HepG2 (cell line): ENCODE results near the gene ADGRG6. TPM values are rescaled to one million over a fixed set of nuclear protein-coding genes. Genes with fewer than 3 reads are reported as not detected.

Source experiments
- ATAC-seq: fragments of 200-7000 bp; cut with Tn5 transposase; 3 replicates; pipeline ENCODE4 v1.9.1; 2020; ENCODE audit warnings: mild to moderate bottlenecking, moderate library complexity
- BruUV-seq: library from RNA; stranded (reverse); fragments of 400-500 nt; replicated peaks from 2 replicates; lab custom pipeline; 2021; lab: Mats Ljungman, UMichigan
- CTCF ChIA-PET: fragments of 300-600 bp; formaldehyde crosslinking; extraction: SDS; loops from one replicate; lab custom pipeline; 2021; ENCODE audit warnings: low total read pairs, inconsistent platforms, low intra/inter-chr PET ratio; lab: Yijun Ruan, JAX
- POLR2A ChIA-PET: fragments of 350-600 bp; sonication (Branson Sonifier 250); formaldehyde crosslinking; loops from one replicate; lab custom pipeline; 2020; ENCODE audit warnings: antibody characterized with exemption, inconsistent platforms; lab: Yijun Ruan, JAX
- DNase-seq: peaks from one replicate; pipeline ENCODE4 v3.0.0-alpha.2; 2015; ENCODE audit warnings: low spot score
- FAIRE-seq: peaks from 3 replicates; lab custom pipeline; 2011; peaks lifted over from hg19 to GRCh38; lab: Jason Lieb, UNC
- H2AFZ ChIP-seq: one replicate; pipeline ENCODE4 v1.6.1; 2011; ENCODE audit warnings: low read length, inconsistent platforms
- H3K27ac ChIP-seq: fragments of 300-600 bp; 3 replicates; pipeline ENCODE4 v1.8.0; 2011; ENCODE audit warnings: mixed run types, mild to moderate bottlenecking, mixed read lengths, low read length, inconsistent platforms; ENCODE audit not compliant: insufficient read depth; ENCODE audit errors: extremely low read length
- H3K27me3 ChIP-seq, 2 experiments: fragments of 200-600 bp in 1 of 2; 2 replicates in 1 of 2; 3 replicates in 1 of 2; pipeline versions ENCODE4 v1.6.0 to v1.8.0; 2011; ENCODE audit warnings: low read length in 2 of 2, mild to moderate bottlenecking in 2 of 2, moderate library complexity in 2 of 2, inconsistent platforms in 1 of 2; ENCODE audit not compliant: insufficient read depth in 2 of 2, control insufficient read depth in 1 of 2
- H3K36me3 ChIP-seq, 2 experiments: fragments of 200-600 bp in 1 of 2; replicated peaks in 1 of 2; 2 replicates in 1 of 2; 3 replicates in 1 of 2; pipeline versions ENCODE4 v1.5.1 to v1.8.0; 2011; ENCODE audit warnings: low read length in 2 of 2, inconsistent platforms in 1 of 2; ENCODE audit not compliant: insufficient read depth in 2 of 2, control insufficient read depth in 1 of 2
- H3K4me1 ChIP-seq: 2 replicates; pipeline ENCODE4 v1.5.1; 2012; ENCODE audit warnings: low read length, inconsistent platforms; ENCODE audit not compliant: insufficient read depth
- H3K4me2 ChIP-seq: 2 replicates; pipeline ENCODE4 v1.6.0; 2011; ENCODE audit warnings: low read depth, low read length, inconsistent platforms
- H3K4me3 ChIP-seq, 3 experiments: fragments of 200-600 bp in 1 of 3; sonication (generic), shearing (Covaris generic) in 1 of 3; replicated peaks in 1 of 3; 2 replicates each; pipeline ENCODE4 v1.5.1; 2011 to 2016; ENCODE audit warnings: low read length in 3 of 3, inconsistent platforms in 2 of 3, low read depth in 2 of 3, mild to moderate bottlenecking in 2 of 3, control low read depth in 1 of 3, mixed read lengths in 1 of 3; ENCODE audit not compliant: insufficient read depth in 1 of 3
- H3K79me2 ChIP-seq: one replicate; pipeline ENCODE4 v1.6.1; 2011; ENCODE audit warnings: low read length, inconsistent platforms; ENCODE audit not compliant: insufficient read depth
- H3K9ac ChIP-seq: 2 replicates; pipeline ENCODE4 v1.6.0; 2011; ENCODE audit warnings: mild to moderate bottlenecking, low read depth, low read length, inconsistent platforms; ENCODE audit not compliant: insufficient read depth
- H3K9me3 ChIP-seq: 2 replicates; pipeline ENCODE4 v1.5.1; 2012; ENCODE audit warnings: mild to moderate bottlenecking, low read length
- H4K20me1 ChIP-seq: 2 replicates; pipeline ENCODE4 v1.6.0; 2011; ENCODE audit warnings: inconsistent platforms, mild to moderate bottlenecking, low read length, moderate library complexity; ENCODE audit not compliant: insufficient read depth
- FOXA1 ChIP-seq, 2 experiments: fragments of 450-650 bp in 1 of 2; sonication (generic) in 1 of 2; formaldehyde crosslinking in 1 of 2; IDR thresholded peaks; 2 replicates each; pipeline versions ENCODE4 v1.4.0 to v1.6.1; 2016 to 2020; ENCODE audit warnings: missing genetic modification reagents in 1 of 2
- KLF6 ChIP-seq: IDR thresholded peaks from 2 replicates; pipeline ENCODE4 v1.8.0; 2016; ENCODE audit warnings: missing biosample characterization, missing genetic modification reagents
- MXD4 ChIP-seq: IDR thresholded peaks from 2 replicates; pipeline ENCODE4 v1.6.1; 2016; ENCODE audit warnings: mild to moderate bottlenecking, missing biosample characterization, missing genetic modification reagents
- PHF21A ChIP-seq: sonication (generic); formaldehyde crosslinking; IDR thresholded peaks from 2 replicates; pipeline ENCODE4 v1.5.0; 2020; ENCODE audit warnings: mild to moderate bottlenecking, missing genetic modification reagents
- POGZ ChIP-seq: sonication (generic); formaldehyde crosslinking; IDR thresholded peaks from 2 replicates; pipeline ENCODE4 v1.4.0; 2020; ENCODE audit warnings: mild to moderate bottlenecking, missing genetic modification reagents
- RELA ChIP-seq: sonication (generic); formaldehyde crosslinking; IDR thresholded peaks from 2 replicates; pipeline ENCODE4 v1.4.0; 2020; ENCODE audit warnings: missing genetic modification reagents
- SOX13 ChIP-seq, 3 experiments: fragments of 450-650 bp in 1 of 3; sonication (generic) in 1 of 3; formaldehyde crosslinking in 1 of 3; IDR thresholded peaks in 2 of 3; conservative IDR thresholded peaks in 1 of 3; 2 replicates each; pipeline versions ENCODE4 v1.5.0 to v1.6.1; 2016 to 2020; ENCODE audit warnings: antibody characterized with exemption in 1 of 3, mild to moderate bottlenecking in 1 of 3, missing compliant biosample characterization in 1 of 3, missing genetic modification reagents in 1 of 3, moderate library complexity in 1 of 3
- SOX6 ChIP-seq, 2 experiments: fragments of 450-650 bp in 1 of 2; sonication (generic) in 1 of 2; formaldehyde crosslinking in 1 of 2; IDR thresholded peaks; 2 replicates each; pipeline versions ENCODE4 v1.4.0 to v1.6.1; 2017 to 2020; ENCODE audit warnings: antibody characterized with exemption in 1 of 2, mild to moderate bottlenecking in 1 of 2, missing genetic modification reagents in 1 of 2
- SRF ChIP-seq: IDR thresholded peaks from 2 replicates; pipeline ENCODE4 v1.6.1; 2011; ENCODE audit warnings: mild to moderate bottlenecking, low read depth, low read length, moderate library complexity
- ZNF180 ChIP-seq: sonication (generic); formaldehyde crosslinking; IDR thresholded peaks from 2 replicates; pipeline ENCODE4 v1.4.0; 2020; ENCODE audit warnings: low read depth, missing genetic modification reagents, borderline replicate concordance
- ZNF557 ChIP-seq: sonication (generic); formaldehyde crosslinking; IDR thresholded peaks from 2 replicates; pipeline ENCODE4 v1.4.0; 2020; ENCODE audit warnings: missing genetic modification reagents
- ZNF776 ChIP-seq: sonication (generic); formaldehyde crosslinking; IDR thresholded peaks from 2 replicates; pipeline ENCODE4 v1.4.0; 2020; ENCODE audit warnings: mild to moderate bottlenecking, missing genetic modification reagents
- ZNF780A ChIP-seq: sonication (generic); formaldehyde crosslinking; IDR thresholded peaks from 2 replicates; pipeline ENCODE4 v1.8.0; 2022; ENCODE audit warnings: mild to moderate bottlenecking, missing genetic modification reagents, moderate library complexity
- WGBS: methylation state at CpG from one replicate; pipeline ENCODE4 v1.1.6; 2017; ENCODE audit warnings: low lambda C conversion rate; 5-methylcytosine and 5-hydroxymethylcytosine counted together
- in situ Hi-C: cut with HindIII; loops from 2 replicates; pipeline ENCODE4 v1.10.0; 2017; ENCODE audit warnings: low pct_unique_long_range_greater_than_20kb; ENCODE audit not compliant: extremely low pct_ligation_motif_present
- intact Hi-C: fragments of 100-400 bp; cut with micrococcal nuclease; formaldehyde crosslinking; loops from one replicate; pipeline ENCODE4 v1.10.0; 2022; ENCODE audit not compliant: unreplicated experiment
- polyA plus RNA-seq, 8 experiments: library from polyadenylated mRNA; depleted of rRNA in 3 of 8; stranded (reverse) in 7 of 8; unstranded in 1 of 8; fragments of >200 nt; fragmentation: Illumina TruSeq in 4 of 8; extraction: Trizol in 4 of 8; gene quantifications; 2 replicates each; pipeline versions ENCODE4 v1.2.1 to v1.2.3, GENCODE V29; 2011 to 2016; ENCODE audit warnings: low read depth in 4 of 8, missing spikeins in 1 of 8, mixed read lengths in 1 of 8; ENCODE audit not compliant: insufficient read depth in 1 of 8
- total RNA-seq, 5 experiments: library from RNA; depleted of rRNA; stranded (reverse); fragments of >200 nt; fragmentation: Illumina TruSeq; extraction: Trizol; gene quantifications; 2 replicates each; pipeline ENCODE4 v1.2.3, GENCODE V29; 2016; ENCODE audit warnings: low read depth in 1 of 5
- TF ChIP-seq, protein P1 (sequence below): sonication (generic); IDR thresholded peaks from 2 replicates; pipeline ENCODE4 v1.6.1; 2016; ENCODE audit warnings: low read depth, borderline replicate concordance
- TF ChIP-seq, protein P2 (sequence below): sonication (generic); formaldehyde crosslinking; IDR thresholded peaks from 2 replicates; pipeline ENCODE4 v1.8.0; 2022; ENCODE audit warnings: missing genetic modification reagents, mild to moderate bottlenecking, moderate library complexity, borderline replicate concordance
- TF ChIP-seq, protein P3 (sequence below): sonication (generic); formaldehyde crosslinking; conservative IDR thresholded peaks from 2 replicates; pipeline ENCODE4 v1.8.0; 2022; ENCODE audit warnings: mild to moderate bottlenecking, moderate library complexity, missing genetic modification reagents
- TF ChIP-seq, protein P4 (sequence below): sonication (generic); formaldehyde crosslinking; IDR thresholded peaks from 2 replicates; pipeline ENCODE4 v1.4.0; 2020; ENCODE audit warnings: missing genetic modification reagents, mild to moderate bottlenecking, borderline replicate concordance

The ADGRG6 gene
- total and polyA plus RNA-seq, 2 of the 13 experiments (the other 11 are each of a cell fraction or from before 2014, with no cell fraction given), result 129 to 249 TPM

DNA sequence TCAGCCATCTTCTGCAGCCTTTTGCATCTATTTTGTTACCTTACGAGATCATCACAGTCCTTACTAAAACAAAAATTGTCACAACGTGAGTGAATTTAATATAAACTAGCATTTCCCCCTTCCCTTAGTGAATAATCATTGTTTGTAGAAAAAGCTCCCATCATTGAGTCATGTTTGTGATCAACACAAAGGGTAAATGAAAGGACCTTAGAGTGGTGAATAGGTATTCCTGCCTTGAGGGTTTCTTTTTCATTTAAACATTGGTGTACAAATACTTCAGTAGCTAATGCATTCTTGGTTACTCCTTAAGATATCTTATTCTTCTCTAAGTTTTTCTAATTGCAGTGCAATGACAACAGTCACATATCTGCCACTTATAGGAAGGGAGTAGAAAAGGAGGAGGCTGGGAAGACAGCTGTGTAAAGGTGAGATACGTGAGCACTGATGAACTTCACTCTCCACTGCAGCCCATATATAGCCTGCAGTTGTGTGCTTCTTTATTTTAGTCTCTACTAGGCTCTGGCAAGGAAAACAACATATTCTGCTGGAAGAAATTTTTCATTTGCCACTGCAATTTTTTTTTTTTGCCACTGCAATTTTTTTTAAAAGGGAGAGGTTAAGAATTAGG, 27.8 kb downstream of the ADGRG6 start:
- intact Hi-C loops, result loop anchor here (2.0 kb wide), 3 partner anchors 13 to 73 kb away; no protein-coding TSS in a partner anchor
- WGBS, result 71% methylated on average over 3 of the region's 3 CpGs
- POLR2A ChIA-PET, result interaction anchor here (1.2 to 3.3 kb wide), 2 partner anchors 45 to 53 kb away, joined by 3 to 15 read pairs; no protein-coding TSS in a partner anchor
- peaks cover 94% of the 10 kb centered on the region for H3K79me2 ChIP-seq
- no peak for DNase-seq
- H3K27ac ChIP-seq, result peak overlapping the region; percentile 80
- H3K36me3 ChIP-seq, result peaks cover 5 to 7% of the 10 kb centered on the region in 2 experiments; a peak in 3 of 5 replicates
- no peaks in the 10 kb centered on the region for H4K20me1 ChIP-seq
- peak; percentile 26; the same call in 1 of the 3 replicates for ATAC-seq
- BruUV-seq, result no TSS peak
- in situ Hi-C loops, result no loop called here
- no peak overlapping the region for H2AFZ ChIP-seq
- CTCF ChIA-PET, result no interaction called here
- peak overlapping the region; percentile 4; the same call in 1 of the 2 replicates for H3K4me2 ChIP-seq
- H3K4me3 ChIP-seq, result no peak overlapping the region
- no peak for FAIRE-seq
- peaks cover 90% of the 10 kb centered on the region for H3K4me1 ChIP-seq
- no peak overlapping the region for H3K9ac ChIP-seq
- no peaks in the 10 kb centered on the region for H3K27me3 ChIP-seq
- H3K9me3 ChIP-seq, result no peaks in the 10 kb centered on the region
- TF ChIP-seq ZNF557 (CRISPR knock-in tag), result no peak
- no peak for TF ChIP-seq MXD4 (CRISPR knock-in tag)
- TF ChIP-seq, protein P1, sequence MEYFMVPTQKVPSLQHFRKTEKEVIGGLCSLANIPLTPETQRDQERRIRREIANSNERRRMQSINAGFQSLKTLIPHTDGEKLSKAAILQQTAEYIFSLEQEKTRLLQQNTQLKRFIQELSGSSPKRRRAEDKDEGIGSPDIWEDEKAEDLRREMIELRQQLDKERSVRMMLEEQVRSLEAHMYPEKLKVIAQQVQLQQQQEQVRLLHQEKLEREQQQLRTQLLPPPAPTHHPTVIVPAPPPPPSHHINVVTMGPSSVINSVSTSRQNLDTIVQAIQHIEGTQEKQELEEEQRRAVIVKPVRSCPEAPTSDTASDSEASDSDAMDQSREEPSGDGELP, result no peak
- TF ChIP-seq, protein P2, sequence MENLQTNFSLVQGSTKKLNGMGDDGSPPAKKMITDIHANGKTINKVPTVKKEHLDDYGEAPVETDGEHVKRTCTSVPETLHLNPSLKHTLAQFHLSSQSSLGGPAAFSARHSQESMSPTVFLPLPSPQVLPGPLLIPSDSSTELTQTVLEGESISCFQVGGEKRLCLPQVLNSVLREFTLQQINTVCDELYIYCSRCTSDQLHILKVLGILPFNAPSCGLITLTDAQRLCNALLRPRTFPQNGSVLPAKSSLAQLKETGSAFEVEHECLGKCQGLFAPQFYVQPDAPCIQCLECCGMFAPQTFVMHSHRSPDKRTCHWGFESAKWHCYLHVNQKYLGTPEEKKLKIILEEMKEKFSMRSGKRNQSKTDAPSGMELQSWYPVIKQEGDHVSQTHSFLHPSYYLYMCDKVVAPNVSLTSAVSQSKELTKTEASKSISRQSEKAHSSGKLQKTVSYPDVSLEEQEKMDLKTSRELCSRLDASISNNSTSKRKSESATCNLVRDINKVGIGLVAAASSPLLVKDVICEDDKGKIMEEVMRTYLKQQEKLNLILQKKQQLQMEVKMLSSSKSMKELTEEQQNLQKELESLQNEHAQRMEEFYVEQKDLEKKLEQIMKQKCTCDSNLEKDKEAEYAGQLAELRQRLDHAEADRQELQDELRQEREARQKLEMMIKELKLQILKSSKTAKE (CRISPR knock-in tag), result no peak
- TF ChIP-seq ZNF180 (CRISPR knock-in tag), result no peak
- TF ChIP-seq ZNF780A (CRISPR knock-in tag), result no peak
- TF ChIP-seq, protein P3, sequence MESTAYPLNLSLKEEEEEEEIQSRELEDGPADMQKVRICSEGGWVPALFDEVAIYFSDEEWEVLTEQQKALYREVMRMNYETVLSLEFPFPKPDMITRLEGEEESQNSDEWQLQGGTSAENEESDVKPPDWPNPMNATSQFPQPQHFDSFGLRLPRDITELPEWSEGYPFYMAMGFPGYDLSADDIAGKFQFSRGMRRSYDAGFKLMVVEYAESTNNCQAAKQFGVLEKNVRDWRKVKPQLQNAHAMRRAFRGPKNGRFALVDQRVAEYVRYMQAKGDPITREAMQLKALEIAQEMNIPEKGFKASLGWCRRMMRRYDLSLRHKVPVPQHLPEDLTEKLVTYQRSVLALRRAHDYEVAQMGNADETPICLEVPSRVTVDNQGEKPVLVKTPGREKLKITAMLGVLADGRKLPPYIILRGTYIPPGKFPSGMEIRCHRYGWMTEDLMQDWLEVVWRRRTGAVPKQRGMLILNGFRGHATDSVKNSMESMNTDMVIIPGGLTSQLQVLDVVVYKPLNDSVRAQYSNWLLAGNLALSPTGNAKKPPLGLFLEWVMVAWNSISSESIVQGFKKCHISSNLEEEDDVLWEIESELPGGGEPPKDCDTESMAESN (CRISPR knock-in tag), result no peak
- no peak for TF ChIP-seq FOXA1 (IDR thresholded peaks at IDR 0.05)
- TF ChIP-seq FOXA1 (CRISPR knock-in tag; IDR thresholded peaks at IDR 0.05), result no peak
- no peak for TF ChIP-seq ZNF776
- no peak for TF ChIP-seq SOX6 (IDR thresholded peaks at IDR 0.05)
- TF ChIP-seq SOX6 (CRISPR knock-in tag; IDR thresholded peaks at IDR 0.05), result no peak
- peak; percentile 76 for TF ChIP-seq SRF
- TF ChIP-seq, protein P4, sequence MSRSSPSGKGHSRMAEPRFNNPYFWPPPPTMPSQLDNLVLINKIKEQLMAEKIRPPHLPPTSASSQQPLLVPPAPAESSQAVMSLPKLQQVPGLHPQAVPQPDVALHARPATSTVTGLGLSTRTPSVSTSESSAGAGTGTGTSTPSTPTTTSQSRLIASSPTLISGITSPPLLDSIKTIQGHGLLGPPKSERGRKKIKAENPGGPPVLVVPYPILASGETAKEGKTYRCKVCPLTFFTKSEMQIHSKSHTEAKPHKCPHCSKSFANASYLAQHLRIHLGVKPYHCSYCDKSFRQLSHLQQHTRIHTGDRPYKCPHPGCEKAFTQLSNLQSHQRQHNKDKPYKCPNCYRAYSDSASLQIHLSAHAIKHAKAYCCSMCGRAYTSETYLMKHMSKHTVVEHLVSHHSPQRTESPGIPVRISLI (CRISPR knock-in tag), result 0 out of 2 replicates have a peak, but pooled peaks have one; percentile 26
- 0 out of 2 replicates have a peak, but pooled peaks have one; percentile 17 for TF ChIP-seq POGZ
- no peak for TF ChIP-seq PHF21A (CRISPR knock-in tag)
- TF ChIP-seq KLF6 (CRISPR knock-in tag), result no peak
- TF ChIP-seq SOX13 (IDR thresholded peaks at IDR 0.05), result no peak
- TF ChIP-seq SOX13 (CRISPR knock-in tag; conservative IDR thresholded peaks at IDR 0.05 in 1 of 2, IDR thresholded peaks at IDR 0.05 in 1 of 2), result 0 out of 4 replicates have a peak, but pooled peaks of 1 of the 2 experiments have one; percentile 7
- no peak for TF ChIP-seq RELA (CRISPR knock-in tag)
